ENCODE measurements around the gene DEXI.

The DEXI gene

GRCh38 chr16:10889855-10890254 is 52.4 kb downstream of the DEXI start:
- no peaks in the 10 kb centered on the region for H3K36me3 ChIP-seq (ENCODE audit: control insufficient read depth, insufficient read depth, low read length)
- H3K4me3 ChIP-seq (ENCODE audit: low read length): no peak overlapping the region
- no peaks in the 10 kb centered on the region for H3K4me1 ChIP-seq (ENCODE audit: control insufficient read depth, insufficient read depth, low read length)
- H3K27me3 ChIP-seq (ENCODE audit: control insufficient read depth, insufficient read depth, low read length): no peaks in the 10 kb centered on the region
- no peak overlapping the region for H3K27ac ChIP-seq (ENCODE audit: low read depth, low read length)
- no peak overlapping the region for H3K9ac ChIP-seq (ENCODE audit: low read length)

GRCh38 chr16:10888320-10888937 is 53.8 kb downstream of the DEXI start:
- Histone ChIP-seq H3K4me3 (ENCODE audit: low read length) (no peak overlapping the region), H3K27ac (ENCODE audit: low read depth, low read length) (no peak overlapping the region), H3K27me3 (ENCODE audit: control insufficient read depth, insufficient read depth, low read length) (no peaks in the 10 kb centered on the region), H3K36me3 (ENCODE audit: control insufficient read depth, insufficient read depth, low read length) (no peaks in the 10 kb centered on the region), H3K4me1 (ENCODE audit: control insufficient read depth, insufficient read depth, low read length) (no peaks in the 10 kb centered on the region), H3K9ac (ENCODE audit: low read length) (no peak overlapping the region)

- Histone ChIP-seq H3K9ac (ENCODE audit: low read length) (no peak overlapping the region), H3K27me3 (ENCODE audit: control insufficient read depth, insufficient read depth, low read length) (no peaks in the 10 kb centered on the region), H3K36me3 (ENCODE audit: control insufficient read depth, insufficient read depth, low read length) (no peaks in the 10 kb centered on the region), H3K4me3 (ENCODE audit: low read length) (no peak overlapping the region), H3K4me1 (ENCODE audit: control insufficient read depth, insufficient read depth, low read length) (no peaks in the 10 kb centered on the region), H3K27ac (ENCODE audit: low read depth, low read length) (no peak overlapping the region)
Observed at GRCh38 chr16:10885246-10885645, 57.0 kb downstream of the DEXI start.

DNA sequence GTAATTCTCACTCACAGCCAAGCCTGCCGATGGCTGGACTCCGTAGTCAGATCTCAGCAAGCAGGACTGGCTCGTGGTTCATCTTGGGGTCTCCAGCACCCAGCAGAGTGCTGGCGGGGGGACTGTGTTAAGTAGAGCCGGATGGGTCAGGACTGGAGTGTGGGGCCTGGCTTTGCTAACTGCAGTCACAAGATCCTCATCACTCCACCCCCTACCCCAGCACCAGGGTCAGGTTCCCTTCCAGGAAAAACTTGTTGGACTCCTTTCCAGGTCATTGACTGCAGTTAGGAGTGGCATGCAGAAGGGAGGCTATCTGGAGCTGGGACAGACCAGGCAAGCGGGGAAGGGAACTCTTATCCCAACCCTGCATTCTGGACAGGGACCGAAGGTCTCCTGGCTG is 59.3 kb downstream of the DEXI start:
- Histone ChIP-seq H3K4me3 (ENCODE audit: low read length) (no peak overlapping the region), H3K36me3 (ENCODE audit: control insufficient read depth, insufficient read depth, low read length) (no peaks in the 10 kb centered on the region), H3K27me3 (ENCODE audit: control insufficient read depth, insufficient read depth, low read length) (peaks cover 3% of the 10 kb centered on the region), H3K4me1 (ENCODE audit: control insufficient read depth, insufficient read depth, low read length) (peaks cover 3% of the 10 kb centered on the region), H3K9ac (ENCODE audit: low read length) (no peak overlapping the region), H3K27ac (ENCODE audit: low read depth, low read length) (no peak overlapping the region)

DNA sequence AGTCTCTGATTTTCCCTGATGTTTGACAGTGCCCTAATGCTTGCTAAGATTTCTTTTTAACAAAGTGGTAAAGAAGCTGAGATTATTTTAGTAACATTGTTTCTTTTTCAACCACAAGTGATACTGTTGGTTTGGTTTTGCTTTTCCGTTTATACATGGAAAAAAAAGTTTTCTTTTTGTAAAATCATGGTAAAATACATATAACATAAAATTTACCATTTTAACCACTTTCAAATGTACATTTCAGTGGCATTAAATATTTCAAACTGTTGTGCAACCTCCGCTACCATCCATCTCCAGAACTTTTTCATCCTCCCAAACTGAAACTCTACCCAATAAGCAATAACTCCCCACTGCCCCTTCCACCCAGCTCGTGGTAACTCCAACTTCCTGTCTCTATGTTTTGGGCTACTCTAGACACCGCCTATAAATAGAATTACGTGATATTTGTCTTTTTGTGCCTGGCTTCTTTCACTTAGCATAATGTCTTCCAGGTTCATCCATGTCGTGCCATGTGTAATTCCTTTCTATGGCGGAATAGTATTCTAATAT is 60.7 kb downstream of the DEXI start:
- H3K36me3 ChIP-seq (ENCODE audit: control insufficient read depth, insufficient read depth, low read length): no peaks in the 10 kb centered on the region
- H3K27ac ChIP-seq (ENCODE audit: low read depth, low read length): no peak overlapping the region
- no peak overlapping the region for H3K4me3 ChIP-seq (ENCODE audit: low read length)
- H3K9ac ChIP-seq (ENCODE audit: low read length): no peak overlapping the region
- H3K27me3 ChIP-seq (ENCODE audit: control insufficient read depth, insufficient read depth, low read length): peaks cover 3% of the 10 kb centered on the region
- peaks cover 3% of the 10 kb centered on the region for H3K4me1 ChIP-seq (ENCODE audit: control insufficient read depth, insufficient read depth, low read length)

- Histone ChIP-seq H3K4me1 (ENCODE audit: control insufficient read depth, insufficient read depth, low read length) (peaks cover 3% of the 10 kb centered on the region), H3K27ac (ENCODE audit: low read depth, low read length) (no peak overlapping the region), H3K36me3 (ENCODE audit: control insufficient read depth, insufficient read depth, low read length) (no peaks in the 10 kb centered on the region), H3K27me3 (ENCODE audit: control insufficient read depth, insufficient read depth, low read length) (peaks cover 3% of the 10 kb centered on the region), H3K4me3 (ENCODE audit: low read length) (no peak overlapping the region), H3K9ac (ENCODE audit: low read length) (no peak overlapping the region)
Observed at GRCh38 chr16:10880594-10881452, 61.4 kb downstream of the DEXI start.

DNA sequence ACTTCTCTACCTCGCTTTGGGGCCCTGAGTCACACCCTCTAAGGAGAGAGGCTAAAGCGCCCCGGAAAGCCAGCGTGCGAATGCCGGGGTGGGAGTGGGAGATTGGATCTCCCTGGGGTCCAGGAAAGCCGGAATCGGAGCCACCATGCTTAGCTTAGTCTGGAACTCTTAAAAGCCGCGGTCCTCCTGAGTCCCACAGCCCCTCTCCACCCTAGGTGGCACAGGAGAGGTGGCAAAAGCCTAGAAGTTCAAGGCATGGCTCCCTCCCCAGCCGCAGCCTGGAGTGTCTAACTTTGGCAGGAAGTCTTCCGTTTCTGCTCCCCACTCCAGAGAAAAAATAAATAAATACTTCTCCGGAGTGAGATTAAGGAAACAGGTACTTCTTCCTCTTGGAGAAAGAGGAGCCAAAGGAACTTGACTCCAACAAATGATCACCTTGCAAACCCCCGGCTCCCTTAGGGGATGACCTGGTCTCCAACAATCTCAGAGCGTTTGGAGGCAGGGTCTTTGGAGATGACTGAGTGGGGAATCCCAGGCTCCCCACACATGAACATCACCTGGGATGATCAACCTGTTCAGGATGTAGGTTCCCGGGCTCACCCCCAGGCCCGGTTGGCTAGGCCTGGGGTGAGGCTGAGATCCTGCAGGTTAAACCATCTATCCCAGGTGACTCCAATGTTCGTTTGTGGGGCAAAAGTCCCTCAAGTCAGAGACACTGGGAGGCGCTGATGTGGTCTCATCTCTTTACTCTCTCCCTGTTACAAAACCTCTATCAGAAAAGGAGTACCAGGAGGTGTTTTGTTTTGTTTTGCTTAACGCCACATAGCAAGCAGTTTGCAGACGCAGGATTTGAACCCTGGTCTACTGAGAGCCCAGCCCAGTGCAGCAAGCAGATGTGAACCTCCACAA is 62.3 kb downstream of the DEXI start:
- Histone ChIP-seq H3K27me3 (ENCODE audit: control insufficient read depth, insufficient read depth, low read length) (peaks cover 3% of the 10 kb centered on the region), H3K4me1 (ENCODE audit: control insufficient read depth, insufficient read depth, low read length) (peaks cover 3% of the 10 kb centered on the region), H3K27ac (ENCODE audit: low read depth, low read length) (no peak overlapping the region), H3K4me3 (ENCODE audit: low read length) (peak overlapping the region; percentile 82), H3K36me3 (ENCODE audit: control insufficient read depth, insufficient read depth, low read length) (no peaks in the 10 kb centered on the region), H3K9ac (ENCODE audit: low read length) (no peak overlapping the region)
